Sigmoid colon (tissue), 4 donors: ENCODE results near the gene ZNF521.

Experiments used
- EP300 ChIP-seq, 4 donors: sonication (generic); formaldehyde crosslinking; IDR thresholded peaks; one replicate each; pipeline ENCODE4 v1.6.1; 2017; ENCODE audit warnings: antibody characterized with exemption in 4 of 4
- POLR2A ChIP-seq, 2 donors: fragments of 450-650 bp; IDR thresholded peaks; one replicate each; pipeline ENCODE4 v1.6.1; 2016; ENCODE audit warnings: antibody characterized with exemption in 2 of 2, mild to moderate bottlenecking in 2 of 2, moderate library complexity in 2 of 2
- POLR2AphosphoS5 ChIP-seq, 4 donors: sonication (generic); formaldehyde crosslinking; IDR thresholded peaks; one replicate each; pipeline ENCODE4 v1.6.1; 2017; ENCODE audit warnings: antibody characterized with exemption in 4 of 4
- TF ChIP-seq, protein P1 (sequence below), 4 experiments: fragments of 450-650 bp in 3 of 4; fragments of 200-600 bp in 1 of 4; IDR thresholded peaks; one replicate each; pipeline ENCODE4 v1.5.1; 2016 to 2019; ENCODE audit warnings: antibody characterized with exemption in 4 of 4, mild to moderate bottlenecking in 3 of 4, moderate library complexity in 2 of 4

DNA sequence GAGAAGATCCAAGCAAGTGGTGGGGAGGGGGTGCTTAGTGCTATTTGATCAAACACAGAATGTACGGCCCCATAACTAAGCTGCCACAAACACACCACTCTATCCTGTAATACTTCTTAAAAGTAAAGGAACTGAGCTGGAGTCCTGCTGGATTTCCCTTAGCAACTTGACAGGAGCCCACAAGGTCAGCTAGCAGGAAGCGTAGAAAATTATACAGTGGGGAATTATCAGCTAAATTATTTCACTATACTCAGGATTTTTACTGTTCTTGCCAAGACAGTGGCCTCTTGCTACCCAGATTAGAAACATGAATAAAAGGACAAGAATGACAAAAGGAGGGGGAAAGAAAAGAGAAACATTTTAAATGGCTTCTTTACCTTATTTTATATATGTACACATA, 217.1 kb downstream of the ZNF521 start:
- TF ChIP-seq, protein P1, sequence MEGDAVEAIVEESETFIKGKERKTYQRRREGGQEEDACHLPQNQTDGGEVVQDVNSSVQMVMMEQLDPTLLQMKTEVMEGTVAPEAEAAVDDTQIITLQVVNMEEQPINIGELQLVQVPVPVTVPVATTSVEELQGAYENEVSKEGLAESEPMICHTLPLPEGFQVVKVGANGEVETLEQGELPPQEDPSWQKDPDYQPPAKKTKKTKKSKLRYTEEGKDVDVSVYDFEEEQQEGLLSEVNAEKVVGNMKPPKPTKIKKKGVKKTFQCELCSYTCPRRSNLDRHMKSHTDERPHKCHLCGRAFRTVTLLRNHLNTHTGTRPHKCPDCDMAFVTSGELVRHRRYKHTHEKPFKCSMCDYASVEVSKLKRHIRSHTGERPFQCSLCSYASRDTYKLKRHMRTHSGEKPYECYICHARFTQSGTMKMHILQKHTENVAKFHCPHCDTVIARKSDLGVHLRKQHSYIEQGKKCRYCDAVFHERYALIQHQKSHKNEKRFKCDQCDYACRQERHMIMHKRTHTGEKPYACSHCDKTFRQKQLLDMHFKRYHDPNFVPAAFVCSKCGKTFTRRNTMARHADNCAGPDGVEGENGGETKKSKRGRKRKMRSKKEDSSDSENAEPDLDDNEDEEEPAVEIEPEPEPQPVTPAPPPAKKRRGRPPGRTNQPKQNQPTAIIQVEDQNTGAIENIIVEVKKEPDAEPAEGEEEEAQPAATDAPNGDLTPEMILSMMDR (IDR thresholded peaks at IDR 0.05): no peak
- TF ChIP-seq EP300 (IDR thresholded peaks at IDR 0.05): no peak
- no peak for TF ChIP-seq POLR2A (IDR thresholded peaks at IDR 0.05)
- TF ChIP-seq POLR2AphosphoS5 (IDR thresholded peaks at IDR 0.05): no peak
